Stimulated activated CD8-positive, alpha-beta memory T cell treated with anti-CD3 and anti-CD28 coated beads, Interleukin-15, amount 100 ng/mL, for 4 hours (primary cell): ENCODE measurements around the gene NR4A1.
"Not testable (repeated sequence)": the region's sequence is repeated elsewhere in the genome, so short reads cannot be mapped to it uniquely, and the experiment has no call there.

Source experiments
- DNase-seq, 2 donors: peaks; one replicate each; pipeline ENCODE4 v3.0.0-alpha.2; 2020; ENCODE audit warnings: low read depth in 2 of 2

NR4A1 gene

DNA sequence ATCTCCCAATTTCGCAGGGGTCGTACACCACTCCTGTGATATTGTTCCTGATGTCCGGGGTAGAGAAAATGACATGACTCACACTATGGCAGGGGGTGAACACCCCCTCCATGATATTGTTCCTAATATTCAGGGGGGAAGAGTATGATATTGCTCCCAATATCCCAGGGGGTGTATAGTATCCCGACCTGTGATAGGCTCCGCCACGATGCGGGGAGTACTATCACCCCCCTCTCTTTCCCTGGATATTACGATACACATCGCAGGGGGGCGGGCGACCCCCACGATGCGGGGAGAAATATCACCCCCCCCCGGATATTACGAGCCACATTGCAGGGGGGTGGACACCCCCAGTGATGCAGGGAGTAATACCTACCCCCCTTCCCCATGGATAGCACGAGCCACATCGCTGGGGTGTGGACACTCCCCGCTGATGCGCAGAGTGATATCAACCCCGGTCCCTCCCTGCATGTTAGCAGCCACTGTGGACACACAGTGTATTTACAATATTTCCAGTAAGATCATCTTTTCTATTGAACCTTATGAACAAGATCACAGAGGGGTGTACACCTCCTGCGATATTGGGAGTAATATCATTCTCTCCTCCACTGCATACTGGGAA lies 45.9 kb downstream of the NR4A1 start:
- DNase-seq, result no peak

DNA sequence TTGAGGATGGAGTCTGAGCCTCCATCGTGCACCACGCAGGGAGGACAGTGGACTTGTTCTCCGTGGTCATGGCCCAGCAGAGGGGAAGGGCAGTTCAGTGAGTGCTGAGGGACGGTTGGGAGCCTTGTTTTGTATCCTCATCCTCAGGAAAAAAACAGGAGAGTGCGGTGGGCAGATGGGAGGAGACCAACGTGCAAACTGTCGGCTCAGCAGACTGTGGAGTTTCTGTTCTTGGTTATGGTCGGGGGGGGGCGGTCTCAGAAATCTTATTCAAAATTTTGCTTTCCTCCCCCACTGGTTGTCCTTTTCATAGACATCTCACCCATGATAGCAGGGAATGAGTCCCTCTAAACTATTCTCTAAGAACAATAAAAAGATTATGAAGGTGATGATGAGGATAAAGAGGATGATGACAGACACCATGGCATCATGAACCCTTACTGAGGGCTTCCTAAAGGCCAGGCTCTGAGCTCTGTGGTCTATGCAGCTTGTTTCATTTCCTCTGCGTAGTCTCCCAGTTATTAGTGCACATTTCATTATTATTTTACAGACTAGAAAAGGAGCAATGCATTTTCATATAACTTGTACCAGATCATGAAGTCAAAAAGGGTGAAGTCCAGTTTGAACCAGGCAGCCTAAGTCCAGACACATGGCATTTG lies 53.3 kb downstream of the NR4A1 start:
- DNase-seq, result not testable (repeated sequence)
